ENCODE measurements around the gene EDRF1.
"Not testable (repeated sequence)": the region's sequence is repeated elsewhere in the genome, so short reads cannot be mapped to it uniquely, and the experiment has no call there.

EDRF1 gene

DNA sequence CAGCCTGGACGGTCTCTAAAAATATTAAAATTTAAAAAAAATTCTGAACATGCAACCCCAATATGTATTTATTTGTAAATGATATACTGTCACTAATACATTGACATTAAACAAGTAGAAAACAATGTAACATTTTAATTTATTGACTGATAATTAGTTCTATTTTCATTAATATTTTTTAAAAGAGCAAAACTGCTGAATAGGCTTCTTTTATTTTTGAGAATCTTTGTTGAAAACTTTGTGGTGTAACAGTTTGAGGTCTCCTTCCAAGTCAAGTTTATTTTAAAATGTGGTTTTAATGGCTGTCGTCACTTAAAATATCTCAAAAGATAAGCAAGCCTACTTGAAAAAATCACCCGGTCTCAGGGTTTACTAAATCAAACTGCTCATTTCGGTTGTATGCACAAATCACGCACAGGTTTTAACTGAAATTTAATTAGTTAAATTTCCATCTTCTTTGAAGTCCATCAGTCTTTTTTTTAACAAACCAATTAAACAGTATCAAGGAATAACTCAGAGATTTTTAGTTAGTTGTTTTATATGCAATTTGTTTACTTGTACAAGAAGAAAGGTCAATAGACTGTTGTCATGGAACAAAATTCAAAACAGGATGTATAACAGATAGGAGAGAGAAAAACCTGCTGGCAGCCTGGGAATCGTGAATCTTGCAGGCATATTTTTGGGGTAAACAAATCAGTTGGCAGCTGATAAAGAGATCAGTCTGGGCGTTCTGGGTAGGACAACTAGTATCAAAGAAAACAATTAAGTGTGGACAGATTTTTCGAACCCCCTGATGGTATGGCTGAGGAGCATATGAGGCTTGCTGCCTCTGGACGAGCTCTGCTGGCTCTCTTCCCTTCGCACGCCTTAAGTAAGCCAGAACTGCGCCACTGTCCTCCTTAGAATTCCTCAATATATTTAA lies 9.7 kb upstream of the EDRF1 start:
- DNase-seq = no peak

- DNase-seq = no peak
Observed at GRCh38 chr10:125711110-125711750, 8.3 kb upstream of the EDRF1 start.

DNA sequence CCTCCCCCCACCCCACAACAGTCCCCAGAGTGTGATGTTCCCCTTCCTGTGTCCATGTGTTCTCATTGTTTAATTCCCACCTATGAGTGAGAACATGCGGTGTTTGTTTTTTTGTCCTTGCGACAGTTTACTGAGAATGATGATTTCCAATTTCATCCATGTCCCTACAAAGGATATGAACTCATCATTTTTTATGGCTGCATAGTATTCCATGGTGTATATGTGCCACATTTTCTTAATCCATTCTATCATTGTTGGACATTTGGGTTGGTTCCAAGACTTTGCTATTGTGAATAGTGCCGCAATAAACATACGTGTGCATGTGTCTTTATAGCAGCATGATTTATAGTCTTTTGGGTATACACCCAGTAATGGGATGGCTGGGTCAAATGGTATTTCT lies 4.8 kb upstream of the EDRF1 start:
- DNase-seq = not testable (repeated sequence)

DNA sequence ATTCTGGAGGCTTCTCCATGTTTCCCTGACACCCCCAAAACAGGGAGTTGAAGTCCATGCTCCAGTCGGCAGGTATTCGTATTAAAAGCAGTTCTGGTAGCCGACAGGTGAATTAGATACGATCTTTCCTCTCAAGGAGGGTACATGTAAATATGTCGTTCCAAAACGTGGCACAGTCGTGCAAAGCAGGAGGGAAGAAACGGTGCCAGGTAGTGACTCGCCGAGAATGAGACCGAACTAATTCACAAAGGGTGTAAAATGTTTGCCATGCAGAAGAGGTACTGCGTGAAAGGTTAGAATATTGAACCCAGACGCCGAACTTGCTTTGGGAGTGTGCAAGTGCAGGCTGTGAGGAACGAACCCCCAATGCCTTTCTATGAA lies 483 bp downstream of the EDRF1 start:
- DNase-seq = no peak

DNA sequence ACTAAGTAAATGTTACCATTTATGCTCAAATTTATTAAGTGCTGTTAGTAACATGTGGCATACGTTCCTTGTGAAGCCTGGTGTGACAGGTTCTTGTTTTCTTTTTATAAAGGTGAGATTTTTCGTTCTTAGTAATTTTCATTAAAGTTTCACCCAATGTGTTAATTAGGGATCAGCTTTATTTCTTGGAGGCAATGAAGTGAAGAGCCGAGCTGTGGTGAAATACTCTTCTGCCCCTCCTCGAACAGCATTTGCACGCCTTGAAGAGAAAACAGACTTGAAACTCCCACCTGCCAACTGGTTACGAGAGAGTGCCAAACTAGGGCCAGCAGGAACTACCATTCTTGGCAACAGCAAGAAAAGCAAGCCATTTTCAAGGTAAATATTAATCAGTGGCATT lies 1.5 kb downstream of the EDRF1 start:
- no peak for DNase-seq

DNA sequence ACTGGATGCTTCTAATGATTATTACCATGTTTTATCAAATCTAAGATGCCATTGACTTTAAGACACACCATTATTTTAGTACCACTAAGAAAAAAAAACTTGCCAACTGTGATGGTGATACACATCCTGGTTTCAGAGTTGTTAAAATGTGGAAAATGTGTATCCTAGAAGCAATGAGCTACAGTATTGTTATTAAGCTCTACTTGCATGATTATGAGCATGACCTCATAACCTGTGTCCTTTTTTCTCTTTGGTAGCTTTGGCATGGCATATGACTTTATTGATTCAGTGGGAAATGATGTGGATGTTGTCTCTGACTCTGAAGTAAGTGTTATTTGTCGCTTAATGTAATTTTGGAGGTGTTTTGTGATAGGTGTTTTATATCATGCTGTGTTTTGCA lies 3.3 kb downstream of the EDRF1 start:
- no peak for DNase-seq

- no peak for DNase-seq
Observed at GRCh38 chr10:125726914-125727313, 7.4 kb downstream of the EDRF1 start.

DNA sequence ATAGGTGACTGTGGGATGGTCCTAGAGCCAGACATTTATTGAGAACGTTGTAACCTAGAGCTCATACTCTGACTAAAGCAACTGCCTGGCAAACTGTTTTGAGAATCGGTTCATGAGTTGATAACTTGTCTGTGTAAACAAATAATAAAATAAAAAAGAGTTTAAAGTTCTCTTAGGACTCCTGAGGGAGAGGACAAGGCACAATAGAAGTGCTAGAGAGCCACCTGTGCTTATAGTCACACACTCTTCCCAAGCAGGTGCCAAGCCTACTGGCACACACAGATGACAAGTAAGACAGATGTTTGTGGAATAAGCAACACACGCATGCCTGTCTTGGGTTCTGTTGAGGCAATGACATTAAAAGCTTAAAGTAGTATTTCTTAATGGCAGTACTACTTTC lies 7.9 kb downstream of the EDRF1 start:
- DNase-seq = no peak

DNA sequence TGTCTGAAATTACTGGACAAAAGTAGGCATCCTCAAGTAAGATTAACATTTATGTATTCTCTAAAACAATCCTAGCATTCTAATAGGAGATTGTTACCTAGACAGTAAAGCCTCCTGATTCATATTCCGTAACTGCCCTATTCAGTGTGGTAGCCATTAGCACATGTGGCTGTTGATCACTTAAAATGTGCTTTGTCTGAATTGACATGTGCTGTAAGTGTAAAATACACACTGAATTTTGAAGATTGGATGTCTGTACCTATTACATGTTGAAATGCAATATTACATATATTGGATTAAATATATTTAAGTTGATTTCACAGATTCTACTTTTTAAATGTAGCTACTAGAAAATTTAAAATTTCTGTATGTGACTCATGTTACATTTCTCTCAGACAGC lies 14.6 kb downstream of the EDRF1 start:
- DNase-seq = no peak

- DNase-seq = no peak
Observed at GRCh38 chr10:125734823-125735222, 15.3 kb downstream of the EDRF1 start.

- no peak for DNase-seq
Observed at GRCh38 chr10:125738206-125738605, 18.7 kb downstream of the EDRF1 start.

DNA sequence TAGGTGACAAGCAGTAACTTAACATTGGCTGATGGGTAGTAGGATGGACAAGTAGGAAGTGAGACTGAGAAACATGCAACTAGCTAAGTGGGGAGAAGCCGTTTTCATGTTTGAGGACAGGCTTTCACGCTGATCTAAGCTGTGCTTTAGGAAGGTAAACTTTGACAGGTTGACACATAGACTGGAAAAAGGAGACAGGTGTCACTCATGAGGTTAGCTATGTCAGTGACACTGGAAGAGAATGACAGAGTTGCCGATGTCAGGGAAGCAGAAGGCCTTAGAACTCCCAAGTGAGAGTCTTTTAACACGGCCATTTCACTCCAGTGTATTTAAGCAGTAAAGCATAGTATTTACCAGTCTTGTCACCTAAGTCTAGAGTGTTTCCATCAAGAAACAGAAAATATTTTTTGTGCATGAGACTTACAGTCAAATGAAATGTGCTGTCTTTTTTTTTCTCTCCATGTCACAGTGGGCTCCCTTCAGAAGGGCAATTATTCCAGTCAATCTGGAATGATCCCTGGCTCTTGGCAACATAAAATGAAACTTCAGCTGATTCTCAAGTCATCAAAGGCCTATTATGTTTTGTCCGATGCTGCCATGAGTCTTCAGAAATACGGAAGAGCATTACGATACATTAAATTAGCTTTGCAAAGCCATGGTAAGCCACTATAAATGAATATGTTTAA lies 20.6 kb downstream of the EDRF1 start:
- DNase-seq = no peak

DNA sequence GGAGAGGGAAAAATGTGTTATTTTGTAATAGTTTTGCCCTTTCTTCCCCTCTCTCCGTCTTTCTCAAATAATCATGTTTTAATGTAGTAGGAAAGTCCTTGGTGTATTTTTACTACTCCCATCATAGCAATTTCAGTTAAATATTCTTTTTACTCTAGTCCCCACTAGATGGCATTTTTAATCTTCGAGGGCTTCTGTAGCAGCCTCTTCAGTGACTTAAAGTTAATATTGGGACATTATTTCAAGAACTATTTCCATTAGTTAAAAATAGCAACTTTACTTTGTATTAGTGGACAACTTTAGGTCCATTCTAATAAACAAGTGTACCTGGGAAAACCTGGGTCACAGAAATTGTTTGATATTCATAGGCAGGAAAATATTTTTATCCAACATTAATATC lies 23.0 kb downstream of the EDRF1 start:
- no peak for DNase-seq

- no peak for DNase-seq
Observed at GRCh38 chr10:125744909-125745308, 25.4 kb downstream of the EDRF1 start.

DNA sequence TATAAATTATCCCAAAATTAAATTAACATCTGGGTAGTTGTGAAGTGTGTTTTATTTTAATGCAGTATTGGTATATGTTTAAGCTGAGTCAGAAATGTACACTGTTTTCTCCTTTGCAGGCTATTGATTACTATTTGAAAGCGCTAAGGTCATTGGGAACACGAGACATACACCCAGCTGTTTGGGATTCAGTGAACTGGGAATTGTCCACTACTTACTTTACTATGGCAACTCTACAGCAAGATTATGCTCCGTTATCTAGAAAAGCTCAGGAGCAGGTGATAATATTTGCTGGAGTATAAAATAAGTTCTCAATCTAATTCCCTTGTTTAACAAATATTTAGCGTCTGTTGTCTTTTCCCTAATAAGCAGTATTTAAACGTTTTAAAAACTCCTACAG lies 27.9 kb downstream of the EDRF1 start:
- no peak for DNase-seq

DNA sequence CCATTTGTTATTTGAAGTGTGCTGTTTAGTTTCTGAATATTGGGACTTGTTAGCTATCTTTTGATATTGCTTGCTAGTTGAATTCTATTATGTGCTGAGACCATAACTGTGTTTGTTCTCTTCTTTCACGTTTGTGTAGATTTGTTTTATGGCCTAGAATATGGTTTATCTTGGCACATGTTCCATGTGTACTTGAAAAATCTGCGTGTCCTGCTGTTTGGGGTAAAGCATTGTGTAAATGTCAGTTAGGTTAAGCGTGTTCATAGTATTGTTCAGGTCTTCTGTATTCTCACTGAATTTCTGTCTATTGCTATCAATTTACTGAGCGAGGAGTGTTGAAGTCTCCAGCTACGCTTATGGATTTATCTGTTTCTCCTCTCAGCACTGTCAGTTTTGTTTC lies 36.7 kb downstream of the EDRF1 start:
- DNase-seq = no peak

DNA sequence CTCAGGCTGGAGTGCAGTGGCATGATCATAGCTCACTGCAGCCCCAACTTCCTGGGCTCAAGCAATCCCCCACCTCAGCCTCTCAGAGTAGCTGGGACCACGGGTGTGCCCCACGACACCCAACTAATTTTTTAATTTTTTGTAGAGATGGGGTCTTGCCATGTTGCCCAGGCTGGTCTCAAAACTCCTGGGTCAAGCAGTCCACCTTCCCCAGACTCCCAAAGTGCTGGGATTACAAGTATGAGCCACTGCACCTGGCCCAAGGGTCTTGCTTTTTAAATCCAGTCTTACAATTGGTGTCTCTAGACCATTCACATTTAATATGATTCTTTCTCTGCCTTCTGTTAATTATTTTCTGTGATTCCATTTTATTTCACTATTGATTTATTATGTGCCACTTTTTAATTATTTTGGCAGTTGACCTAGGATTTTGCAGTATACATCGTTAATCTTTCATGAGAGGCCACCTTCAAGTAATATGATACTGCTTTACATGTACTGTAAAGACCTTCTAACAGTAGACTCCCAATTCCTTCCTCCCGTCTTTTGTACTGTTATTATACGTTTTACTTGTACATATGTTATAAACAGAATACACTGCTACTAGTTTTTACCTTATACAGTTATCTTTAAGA lies 37.5 kb downstream of the EDRF1 start:
- no peak for DNase-seq

DNA sequence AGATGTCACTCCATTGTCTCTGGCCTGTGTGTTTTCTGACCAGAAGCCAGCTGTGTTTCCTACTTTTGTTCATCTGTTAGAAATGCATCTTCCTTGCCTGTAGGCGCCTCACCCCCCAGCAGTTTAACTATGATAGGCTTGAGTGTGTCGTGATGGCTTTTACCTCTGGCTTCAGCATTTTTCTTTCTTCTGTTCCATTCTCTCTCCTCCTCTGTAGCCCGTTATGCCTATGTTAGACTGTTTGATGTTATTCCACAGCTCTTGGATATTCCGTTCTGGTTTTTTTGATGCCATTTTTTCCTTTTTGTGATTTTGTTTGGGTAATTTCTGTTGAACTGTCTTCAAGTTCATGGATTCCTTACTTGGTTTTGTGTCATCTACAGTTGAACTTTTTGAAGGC lies 38.2 kb downstream of the EDRF1 start:
- DNase-seq = no peak

GRCh38 chr10:125761961-125762360 lies 42.5 kb downstream of the EDRF1 start:
- DNase-seq = no peak

DNA sequence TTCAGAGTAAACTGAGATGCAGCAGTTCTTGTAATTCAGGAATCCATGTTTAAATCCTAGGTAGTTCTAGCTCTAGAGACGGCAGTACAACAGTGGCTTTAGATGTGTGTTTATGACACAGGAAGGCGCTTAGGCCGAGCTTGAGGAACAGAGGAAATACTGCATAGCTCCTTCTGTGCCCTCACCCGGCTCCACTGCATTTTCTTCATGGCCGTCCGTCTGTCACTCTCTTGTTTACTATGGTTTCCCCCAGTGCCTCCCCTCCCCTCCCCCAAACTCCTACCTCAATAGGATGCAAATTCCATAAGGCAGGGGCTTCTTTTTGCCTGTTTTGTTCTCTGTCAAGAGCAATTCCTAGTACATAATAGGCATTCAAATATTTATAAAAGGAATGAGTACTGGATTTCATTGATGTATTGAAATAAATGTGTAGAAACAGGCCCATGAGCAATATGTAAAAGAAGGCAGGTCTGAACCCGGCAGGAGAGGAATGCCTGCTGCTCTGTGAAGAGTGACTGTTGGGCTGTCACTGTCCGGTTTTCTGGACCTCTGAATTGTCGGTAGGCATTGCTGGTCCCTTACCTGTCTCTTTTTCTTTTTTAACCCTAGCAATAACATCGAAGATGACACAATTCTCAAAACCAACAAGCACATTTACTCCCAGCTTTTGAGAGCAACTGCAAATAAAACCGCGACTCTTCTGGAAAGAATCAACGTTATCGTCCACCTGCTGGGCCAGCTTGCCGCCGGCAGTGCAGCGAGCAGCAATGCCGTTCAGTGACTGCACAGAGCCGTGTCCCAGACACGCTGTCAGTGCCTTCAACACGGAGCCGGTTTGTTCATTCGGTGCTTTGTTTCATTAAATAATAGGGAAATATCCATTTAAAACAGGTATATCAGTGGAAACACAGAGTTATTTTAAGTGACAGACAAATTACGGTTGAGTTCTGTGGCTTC lies 43.5 kb downstream of the EDRF1 start:
- DNase-seq = no peak

DNA sequence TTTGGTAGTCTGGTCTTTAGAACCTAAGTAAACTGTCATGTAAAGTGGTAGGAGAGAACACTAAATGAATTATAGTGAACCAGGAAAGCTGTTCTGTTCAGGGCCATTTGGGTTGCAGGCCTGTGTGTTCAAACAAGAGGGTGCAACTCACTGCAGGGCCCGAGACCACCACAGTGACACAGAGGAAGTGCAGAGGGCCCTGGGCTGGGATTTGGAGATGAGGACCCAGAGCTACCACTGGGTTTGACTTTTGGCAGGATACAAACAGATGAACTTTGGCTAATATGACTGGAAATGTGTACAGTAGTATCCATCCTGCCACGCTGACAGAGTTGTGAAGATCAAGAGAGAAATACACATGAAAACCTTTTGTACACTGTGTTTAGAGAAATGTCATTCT lies 46.3 kb downstream of the EDRF1 start:
- DNase-seq = no peak

DNA sequence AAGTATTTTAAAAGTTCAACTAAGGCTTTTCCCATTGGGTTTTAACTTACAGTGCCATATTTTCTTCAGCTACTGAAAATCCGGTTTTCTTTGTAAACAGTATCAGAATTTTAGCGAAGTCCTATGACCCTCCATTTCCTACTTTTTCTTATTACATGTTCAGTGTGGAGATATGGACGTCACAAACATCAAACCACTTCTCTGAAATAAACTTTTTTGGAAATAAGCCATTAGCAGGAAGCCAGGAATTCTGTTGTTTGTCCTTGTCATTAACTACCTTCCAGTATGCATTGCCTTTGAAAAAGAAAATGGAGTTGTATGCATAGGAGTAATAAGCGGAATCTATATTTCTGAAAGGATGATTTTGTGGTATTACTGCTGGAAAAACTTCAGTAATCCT lies 47.0 kb downstream of the EDRF1 start:
- no peak for DNase-seq

Data from EL (cell line).